NCI-H1092 treated with DMSO at 0.1 percent for 48 hours (cell line): ENCODE results near the gene SLC4A7.
"Not testable (repeated sequence)": the region's sequence is repeated elsewhere in the genome, so short reads cannot be mapped to it uniquely, and the experiment has no call there.

ENCODE experiments used
- DNase-seq: peaks from one replicate; lab custom pipeline; 2025; lab: John Stamatoyannopoulos, UW

The SLC4A7 gene

GRCh38 chr3:27360113-27361078 is 123.8 kb downstream of the SLC4A7 start:
- DNase-seq = peak; percentile 47

- no peak for DNase-seq
These were observed 125.8 kb downstream of the SLC4A7 start for GRCh38 chr3:27358372-27358771.

GRCh38 chr3:27357665-27358258 is 126.4 kb downstream of the SLC4A7 start:
- DNase-seq = peak; percentile 6

GRCh38 chr3:27356976-27357375 is 127.2 kb downstream of the SLC4A7 start:
- DNase-seq = no peak

- no peak for DNase-seq
These were observed 129.5 kb downstream of the SLC4A7 start for GRCh38 chr3:27354588-27355203.

DNA sequence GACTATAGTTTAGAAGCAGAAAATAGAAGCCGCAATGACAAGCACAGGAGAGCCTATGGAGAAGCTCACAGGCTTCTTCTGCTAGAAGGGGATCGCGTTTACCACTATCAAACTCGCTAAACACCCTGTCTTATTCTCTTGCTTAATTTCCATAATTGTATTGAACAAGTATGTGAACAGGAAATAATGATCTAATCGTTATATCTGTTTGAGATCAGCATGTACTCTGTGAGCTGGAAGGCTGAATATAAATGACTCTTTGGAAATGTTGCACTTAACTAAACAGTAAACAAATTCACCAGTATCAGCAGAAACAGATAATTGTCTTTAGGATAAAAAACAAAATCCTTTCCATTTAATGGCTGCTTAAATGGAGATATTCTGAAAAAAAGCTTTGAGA is 130.0 kb downstream of the SLC4A7 start:
- no peak for DNase-seq

- DNase-seq = no peak
These were observed 131.0 kb downstream of the SLC4A7 start for GRCh38 chr3:27353221-27353620.

- no peak for DNase-seq
These were observed 132.1 kb downstream of the SLC4A7 start for GRCh38 chr3:27352047-27352446.

DNA sequence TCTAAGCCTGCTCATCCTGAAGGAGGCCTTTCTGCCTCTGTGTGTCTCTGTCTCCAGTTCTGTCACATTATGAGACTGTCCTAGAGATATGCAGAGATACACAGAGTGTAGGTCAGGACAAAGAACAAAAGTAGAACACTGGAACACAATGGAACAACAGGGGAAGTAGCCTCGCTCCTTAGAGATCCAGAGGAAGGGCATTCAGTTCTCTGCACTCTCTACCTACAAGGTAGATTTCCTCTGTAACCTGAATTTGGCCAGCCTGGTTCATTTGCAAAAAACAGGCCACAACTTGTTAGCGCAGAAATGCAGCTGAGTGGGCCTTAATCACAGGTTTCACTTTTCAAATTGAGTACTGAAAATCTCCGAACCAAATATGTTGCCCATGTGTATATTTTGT is 134.4 kb downstream of the SLC4A7 start:
- DNase-seq = no peak

DNA sequence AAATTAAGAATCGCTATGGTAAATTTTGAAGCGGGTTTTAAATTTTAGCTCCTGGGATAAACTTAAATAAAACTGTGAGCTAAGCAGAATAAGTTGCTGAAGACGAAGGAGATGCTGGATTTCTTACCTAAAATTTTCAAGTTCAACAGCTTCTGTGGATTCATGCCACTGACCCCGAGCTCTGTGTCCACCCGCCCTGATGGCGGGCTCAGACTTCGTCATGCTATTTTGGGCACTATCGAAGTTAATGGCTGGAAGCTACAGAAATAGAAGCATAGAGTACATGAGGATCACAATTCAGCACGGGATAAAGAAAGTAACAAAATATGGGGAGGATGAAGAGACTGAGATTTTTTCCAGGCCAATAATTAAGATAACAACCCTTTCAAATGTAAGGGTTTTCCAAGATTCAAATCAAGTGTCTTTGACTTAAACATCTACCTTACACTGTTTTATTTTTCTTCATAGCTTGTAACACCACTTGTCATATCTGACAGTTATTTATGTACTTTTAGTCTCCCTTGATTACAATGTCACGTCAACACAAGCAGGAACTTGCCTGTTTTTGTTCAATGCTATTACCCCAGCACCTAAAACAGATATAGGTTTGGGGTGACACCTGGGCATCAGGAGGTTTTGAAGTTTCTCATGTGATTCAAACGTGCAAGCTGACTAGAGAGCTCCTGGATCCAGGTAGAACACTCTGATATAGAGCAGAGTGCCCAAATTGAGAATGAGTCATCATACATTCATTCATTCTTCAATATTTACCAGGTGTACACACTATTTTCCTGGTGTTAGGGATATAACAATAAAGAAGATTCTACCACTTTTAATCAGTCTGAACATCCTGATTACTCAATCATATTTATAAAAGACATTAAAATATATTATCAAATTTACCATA is 138.0 kb downstream of the SLC4A7 start:
- DNase-seq = no peak

DNA sequence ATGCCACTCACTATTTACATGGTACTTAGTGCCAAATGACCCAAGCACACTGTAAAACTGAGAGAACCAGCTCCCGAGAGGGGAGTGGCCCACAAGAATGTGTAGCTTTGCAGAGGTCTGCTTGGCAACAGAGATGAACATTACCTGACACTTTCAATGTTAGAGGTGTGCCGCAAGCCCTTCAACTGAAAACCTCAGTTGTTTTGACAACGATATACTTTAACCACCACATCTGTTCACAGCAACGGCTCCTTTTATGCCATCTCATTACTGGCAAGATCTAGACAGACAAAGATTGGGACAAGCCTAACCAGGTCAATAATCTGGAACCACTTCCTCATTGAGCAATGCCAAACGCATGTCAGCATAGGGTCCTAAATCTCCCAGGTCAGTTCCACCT is 138.7 kb downstream of the SLC4A7 start:
- DNase-seq = no peak

DNA sequence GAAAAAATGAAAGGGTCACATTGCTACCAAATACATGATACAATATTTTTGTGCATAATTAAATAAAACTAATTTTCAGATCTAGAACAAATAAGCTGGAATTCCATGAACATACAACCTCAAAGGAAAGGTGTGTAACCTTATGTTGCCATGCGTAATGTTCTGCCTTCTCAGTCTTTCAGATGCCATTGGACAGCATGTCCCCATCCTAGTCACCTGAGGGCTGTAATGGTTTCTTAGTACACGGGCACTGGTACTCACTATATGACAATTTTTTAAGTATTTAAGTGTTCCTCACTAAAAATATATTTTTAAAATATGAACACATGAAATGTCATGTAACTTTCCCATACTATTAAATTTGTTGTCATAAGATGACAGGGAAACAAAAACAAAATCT is 139.1 kb downstream of the SLC4A7 start:
- DNase-seq = no peak

GRCh38 chr3:27344192-27344591 is 140.0 kb downstream of the SLC4A7 start:
- DNase-seq = no peak

DNA sequence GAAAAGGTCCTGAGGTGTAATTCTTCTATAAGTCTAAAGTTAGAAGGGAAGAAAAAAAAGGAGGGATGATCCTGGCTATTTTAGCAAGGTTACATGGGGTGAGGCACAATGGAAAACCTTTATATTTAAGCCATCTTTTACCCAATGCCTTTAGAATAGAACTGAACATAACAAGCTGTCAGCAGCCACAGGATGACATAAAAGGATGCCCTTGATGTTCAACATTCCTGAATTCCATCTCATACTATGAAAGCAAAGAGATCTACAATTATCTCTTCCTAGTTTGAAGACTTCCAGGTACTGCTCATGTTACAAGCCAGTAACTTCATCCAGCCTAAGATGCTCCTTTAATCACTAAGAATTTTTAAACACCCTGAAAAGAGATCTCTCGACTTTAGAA is 141.9 kb downstream of the SLC4A7 start:
- no peak for DNase-seq

DNA sequence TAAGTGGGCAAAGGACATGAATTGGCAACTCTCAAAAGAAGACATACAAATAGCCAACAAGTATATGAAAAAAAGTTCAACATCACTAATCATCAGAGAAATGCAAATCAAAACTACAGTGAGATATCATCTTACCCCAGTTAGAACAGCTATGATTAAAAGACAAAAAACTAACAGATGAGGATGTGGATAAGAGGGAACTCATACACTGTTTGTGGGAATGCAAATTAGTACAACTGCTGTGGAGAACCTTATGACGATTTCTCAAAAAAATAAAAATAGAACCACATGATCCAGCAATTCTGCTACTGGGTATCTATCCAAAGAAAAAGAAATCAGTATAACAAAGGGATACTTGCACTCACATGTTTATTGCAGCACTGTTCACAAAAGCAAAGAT is 143.7 kb downstream of the SLC4A7 start:
- no peak for DNase-seq

GRCh38 chr3:27335571-27335970 is 148.6 kb downstream of the SLC4A7 start:
- no peak for DNase-seq

- DNase-seq = no peak
These were observed 150.3 kb downstream of the SLC4A7 start for GRCh38 chr3:27333843-27334242.

GRCh38 chr3:27328982-27329762 is 155.0 kb downstream of the SLC4A7 start:
- DNase-seq = not testable (repeated sequence)

- no peak for DNase-seq
These were observed 157.3 kb downstream of the SLC4A7 start for GRCh38 chr3:27326629-27327545.

- DNase-seq = no peak
These were observed 158.0 kb downstream of the SLC4A7 start for GRCh38 chr3:27326202-27326601.
